ENCODE results near the gene VSTM1. TPM values are rescaled to one million over a fixed set of nuclear protein-coding genes. Genes with fewer than 3 reads are reported as not detected.

Gene VSTM1
- total RNA-seq, 1 donor from 2014 or later = not detected

DNA sequence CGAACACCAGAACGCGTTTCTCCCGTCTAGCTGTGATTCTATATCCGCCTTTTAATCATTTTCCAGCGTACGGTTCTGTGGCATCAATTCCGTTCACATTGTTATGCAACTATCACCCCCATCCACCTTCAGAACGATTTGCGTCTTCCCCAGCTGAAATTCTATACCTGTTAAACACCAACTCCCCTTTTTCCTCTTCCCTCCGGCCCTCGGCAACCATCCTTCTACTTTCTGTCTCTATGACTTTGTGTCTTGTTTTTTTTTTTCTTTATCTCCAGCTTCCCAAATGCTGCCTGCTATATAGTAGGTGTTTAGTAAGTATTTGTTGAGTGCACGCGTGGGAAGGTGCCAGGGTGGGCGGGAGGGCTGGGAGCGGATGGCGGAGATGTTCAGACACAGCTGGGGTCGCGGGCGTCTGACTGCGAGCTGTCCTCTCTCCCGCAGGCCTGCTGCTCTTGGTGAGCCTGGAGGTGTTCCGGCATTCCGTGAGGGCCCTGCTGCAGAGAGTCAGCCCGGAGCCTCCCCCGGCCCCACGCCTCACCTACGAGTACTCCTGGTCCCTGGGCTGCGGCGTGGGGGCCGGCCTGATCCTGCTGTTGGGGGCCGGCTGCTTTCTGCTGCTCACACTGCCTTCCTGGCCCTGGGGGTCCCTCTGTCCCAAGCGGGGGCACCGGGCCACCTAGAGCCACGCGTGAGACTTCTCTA, 52.0 kb downstream of the VSTM1 start:
- DNase-seq (ENCODE audit: low spot score) = no peak

DNA sequence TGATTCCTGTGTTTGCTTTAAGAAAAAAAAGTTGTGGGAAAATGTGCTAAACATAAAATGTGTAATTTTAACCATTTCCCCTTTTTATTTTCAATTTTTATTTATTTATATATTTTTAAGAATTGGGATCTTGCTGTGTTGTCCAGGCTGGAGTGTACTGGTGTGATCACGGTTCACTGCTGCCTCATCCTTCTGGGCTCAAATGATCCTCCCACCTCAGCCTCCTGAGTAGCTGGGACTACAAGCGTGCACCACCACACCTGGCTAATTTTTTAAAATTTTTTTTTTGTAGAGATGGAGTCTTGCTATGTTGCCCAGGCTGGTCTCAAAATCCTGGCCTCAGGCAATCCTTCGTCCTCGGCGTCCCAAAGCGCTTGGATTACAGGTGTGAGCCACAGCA, 53.2 kb downstream of the VSTM1 start:
- DNase-seq (ENCODE audit: low spot score) = no peak

DNA sequence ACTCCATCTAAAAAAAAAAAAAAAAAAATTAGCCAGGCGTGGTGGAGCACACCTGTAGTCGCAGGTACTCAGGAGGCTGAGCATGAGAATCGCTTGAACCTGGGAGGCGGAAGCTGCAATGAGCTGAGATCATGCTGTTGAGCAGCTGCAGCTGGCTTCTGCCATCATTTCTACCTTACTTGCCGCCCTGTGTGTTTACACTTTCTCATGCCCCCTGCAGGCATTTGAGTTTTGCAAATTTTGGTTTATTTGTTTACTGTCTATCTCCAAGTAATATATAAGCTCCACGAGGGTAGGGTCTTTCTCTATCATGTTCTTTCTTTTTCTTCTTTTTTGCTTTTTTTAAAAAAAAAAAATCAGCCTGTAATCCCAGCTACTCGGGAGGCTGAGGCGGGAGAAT, 54.3 kb downstream of the VSTM1 start:
- DNase-seq (ENCODE audit: low spot score) = no peak

DNA sequence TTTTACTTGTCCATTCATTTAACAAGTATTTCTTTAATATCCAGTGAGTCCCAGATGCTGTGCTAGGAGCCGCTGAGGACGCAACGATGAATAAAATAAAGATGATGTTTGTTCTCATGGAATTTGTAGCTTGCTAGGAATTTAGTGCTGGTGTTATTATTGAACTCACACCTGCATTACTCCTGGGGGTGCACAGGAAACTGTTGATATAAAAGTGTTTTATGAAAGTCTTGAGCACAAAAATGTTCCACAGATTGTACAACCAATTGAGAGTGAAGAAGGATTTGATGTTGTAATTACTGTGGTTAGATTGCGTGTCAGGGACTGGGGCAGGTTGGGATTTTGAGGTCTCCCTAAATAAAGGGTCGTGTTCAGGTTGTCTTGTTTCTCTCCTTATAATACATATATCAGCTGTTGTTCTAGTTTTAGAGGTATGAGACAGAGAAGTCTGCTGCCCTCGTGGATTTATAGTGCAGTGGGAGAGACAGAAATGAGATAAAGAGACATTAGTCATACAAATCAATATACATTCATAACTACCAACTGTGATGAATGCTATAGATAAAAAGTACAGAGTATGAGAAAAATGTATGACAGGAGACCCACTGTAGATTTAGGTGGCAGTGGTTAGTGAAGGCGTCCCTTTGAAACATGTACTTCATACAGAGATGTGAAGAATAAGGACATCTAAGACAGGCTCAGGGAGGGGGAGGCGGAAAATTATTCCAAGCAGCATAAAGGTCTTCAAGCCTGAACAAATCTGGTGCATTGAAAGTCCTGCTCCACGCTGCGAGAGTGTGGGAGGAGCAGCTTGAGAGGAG, 61.0 kb downstream of the VSTM1 start:
- no peak for DNase-seq (ENCODE audit: low spot score)

DNA sequence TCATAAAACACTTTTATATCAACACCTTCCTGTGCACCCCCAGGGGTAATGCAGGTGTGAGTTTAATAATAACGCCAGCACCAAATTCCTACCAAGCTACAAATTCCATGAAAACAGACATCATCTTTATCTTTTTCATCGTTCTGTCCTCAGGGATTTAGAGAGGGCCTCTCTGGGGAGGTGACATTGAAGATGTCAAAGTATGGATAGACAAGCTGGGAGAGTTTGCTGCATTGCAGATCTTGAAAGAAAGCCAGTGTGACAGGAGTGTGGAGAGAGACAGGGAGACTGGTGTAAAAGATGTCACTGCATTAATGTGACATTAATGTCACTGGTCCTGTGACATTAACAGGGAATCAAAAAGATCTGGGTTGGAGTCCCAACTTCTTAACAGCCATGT, 62.2 kb downstream of the VSTM1 start:
- DNase-seq (ENCODE audit: low spot score) = no peak

DNA sequence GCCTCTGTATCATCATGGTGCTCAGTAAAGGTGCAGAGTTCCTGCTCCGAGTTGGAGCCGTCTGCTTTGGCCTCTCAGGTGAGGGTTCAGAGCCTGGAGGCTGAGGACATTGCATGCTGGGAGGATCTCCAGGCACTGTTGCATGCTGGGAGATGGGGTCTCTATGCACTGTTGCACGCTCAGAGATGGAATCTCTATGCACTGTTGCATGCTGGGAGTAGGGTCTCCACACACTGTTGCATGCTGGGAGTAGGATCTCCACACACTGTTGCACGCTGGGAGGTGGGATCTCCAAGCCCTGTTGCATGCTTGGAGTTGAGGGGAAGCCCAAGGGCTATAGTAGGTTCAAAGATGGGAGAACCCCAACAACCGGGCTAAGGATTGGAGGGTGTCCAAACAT, 64.0 kb downstream of the VSTM1 start:
- DNase-seq (ENCODE audit: low spot score) = no peak

DNA sequence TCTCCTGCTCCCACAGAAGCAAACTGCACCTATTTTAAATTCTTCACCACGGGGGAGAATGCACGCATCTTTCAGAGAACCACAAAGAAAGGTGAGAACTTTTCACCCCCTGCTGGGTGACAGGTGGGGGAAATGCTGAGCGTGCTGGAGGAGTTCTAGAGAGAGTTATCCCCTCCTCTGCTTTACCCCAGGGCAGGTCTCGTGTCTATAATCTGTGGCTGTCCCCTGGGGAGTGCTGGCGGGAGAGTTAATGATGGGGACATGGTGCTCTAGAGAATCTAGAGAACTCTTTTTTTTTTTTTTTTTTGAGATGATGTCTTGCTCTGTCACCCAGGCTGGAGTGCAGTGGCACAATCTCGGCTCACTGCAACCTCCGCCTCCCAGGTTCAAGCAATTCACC, 65.5 kb downstream of the VSTM1 start:
- no peak for DNase-seq (ENCODE audit: low spot score)

DNA sequence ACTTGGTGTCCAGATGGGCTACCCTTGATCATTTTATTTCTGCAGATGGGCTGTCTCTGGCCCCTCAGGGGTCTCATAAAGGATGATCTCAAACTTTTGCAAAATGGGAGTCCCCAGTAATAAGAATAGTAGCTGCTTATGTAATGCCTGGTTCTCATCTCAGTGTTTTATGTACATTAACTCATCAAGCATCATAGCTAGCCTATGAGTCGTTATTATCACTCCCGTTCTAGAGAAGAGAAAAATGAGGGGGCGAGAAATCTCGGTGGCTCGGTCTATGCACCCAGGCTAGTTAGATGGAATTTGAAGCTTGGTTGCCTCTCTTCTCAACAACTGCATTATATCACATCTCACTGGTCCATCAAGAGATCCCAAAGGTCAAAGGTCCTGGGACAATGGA, 68.9 kb downstream of the VSTM1 start:
- DNase-seq (ENCODE audit: low spot score) = no peak

DNA sequence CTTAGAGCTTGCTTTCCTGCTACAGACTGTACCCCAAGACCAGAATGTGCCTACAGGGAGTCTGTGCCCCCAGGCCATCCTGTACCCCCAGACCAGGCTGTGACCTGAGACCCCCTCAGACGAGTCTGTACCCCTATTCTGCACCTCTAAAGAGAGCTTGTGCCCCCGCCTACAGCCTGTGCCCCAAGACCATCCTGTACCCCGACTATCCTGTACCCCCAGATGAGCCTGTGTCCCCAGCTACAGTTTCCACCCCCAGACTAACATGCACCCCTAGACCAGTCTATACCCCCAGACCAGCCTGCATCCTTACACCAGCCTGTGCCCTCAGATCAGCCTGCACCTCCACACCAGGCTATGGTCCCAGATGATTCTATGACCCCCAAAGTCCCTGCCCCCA, 70.2 kb downstream of the VSTM1 start:
- DNase-seq (ENCODE audit: low spot score) = no peak

DNA sequence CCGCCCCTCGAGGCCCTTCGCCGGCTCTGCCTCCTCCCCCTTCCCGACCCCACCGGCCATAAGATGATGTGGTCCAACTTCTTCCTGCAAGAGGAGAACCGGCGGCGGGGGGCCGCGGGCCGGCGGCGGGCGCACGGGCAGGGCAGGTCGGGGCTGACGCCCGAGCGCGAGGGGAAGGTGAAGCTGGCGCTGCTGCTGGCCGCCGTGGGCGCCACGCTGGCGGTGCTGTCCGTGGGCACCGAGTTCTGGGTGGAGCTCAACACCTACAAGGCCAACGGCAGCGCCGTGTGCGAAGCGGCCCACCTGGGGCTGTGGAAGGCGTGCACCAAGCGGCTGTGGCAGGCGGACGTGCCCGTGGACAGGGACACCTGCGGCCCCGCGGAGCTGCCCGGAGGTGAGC, 70.9 kb downstream of the VSTM1 start:
- DNase-seq (ENCODE audit: low spot score) = no peak

DNA sequence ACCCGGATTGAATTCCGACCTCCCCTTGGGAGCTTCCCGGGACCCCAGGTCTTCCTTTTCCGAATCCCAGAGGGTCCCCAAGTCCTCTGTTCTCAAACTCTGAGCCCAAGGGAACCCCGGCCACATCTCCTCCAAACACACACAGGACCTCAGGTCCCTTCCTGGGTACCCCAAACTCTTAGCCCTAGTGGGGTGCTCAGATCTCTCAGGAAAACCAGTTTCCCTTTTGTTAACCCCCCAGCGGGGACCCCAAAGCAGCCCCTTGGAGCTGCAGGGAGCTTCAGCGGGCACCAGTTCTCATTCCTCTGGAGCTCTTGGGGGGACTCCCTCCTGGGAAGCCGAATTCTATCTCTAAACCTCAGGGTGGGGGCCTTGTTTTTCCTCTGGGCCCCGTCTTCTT, 71.5 kb downstream of the VSTM1 start:
- DNase-seq (ENCODE audit: low spot score) = no peak

DNA sequence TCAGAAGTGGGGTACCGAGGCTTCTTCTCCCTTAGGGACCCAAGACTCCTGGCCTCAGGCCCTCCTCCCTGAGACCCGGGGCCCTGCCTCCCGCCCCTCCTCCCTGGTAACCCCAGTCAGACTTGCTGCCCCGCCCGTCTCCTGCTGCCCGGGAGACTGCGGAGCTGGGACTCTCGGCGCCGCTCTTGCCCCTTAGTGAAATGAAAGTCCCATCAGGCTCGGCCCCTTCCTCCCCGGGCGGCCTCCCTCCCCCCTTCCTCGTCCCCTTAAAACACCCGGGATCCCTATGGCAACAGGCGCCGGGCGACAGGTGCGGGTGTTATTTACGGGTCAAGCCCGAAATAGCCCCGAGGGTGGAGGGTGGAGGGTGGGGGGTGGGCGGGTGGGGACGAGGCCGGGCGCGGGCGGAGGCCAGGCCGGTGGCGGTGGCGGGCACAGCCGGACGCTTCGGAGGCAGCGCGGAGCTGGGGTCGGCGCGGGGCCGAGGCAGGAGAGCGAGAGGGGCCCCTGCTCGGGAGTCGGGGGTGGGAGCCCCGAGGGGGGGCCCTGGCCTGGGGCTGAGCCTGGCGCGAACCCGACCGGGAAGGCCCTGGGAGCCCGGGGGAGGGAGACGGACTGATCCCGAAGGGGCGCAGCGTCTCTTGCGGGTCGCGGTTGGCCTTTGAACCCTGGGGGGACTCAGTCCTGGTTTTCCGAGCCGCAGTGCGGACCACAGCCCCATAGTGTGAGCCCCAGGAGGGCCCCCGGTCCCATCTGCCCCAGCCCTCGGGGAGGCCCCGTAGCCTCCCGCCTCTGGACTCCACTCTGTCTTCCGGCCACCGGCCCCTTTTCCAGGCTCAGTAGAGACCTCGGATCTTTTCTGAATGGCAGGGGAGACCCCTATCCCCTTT, 72.2 kb downstream of the VSTM1 start, which contains the start of gene CACNG6:
TSS of gene CACNG6 (plus strand) at position 414 of the 890 bp plus-strand sequence. CDS start 1,241 bp downstream, outside the sequence.
- no peak for DNase-seq (ENCODE audit: low spot score)

Other genes starting within 250 kb of the VSTM1 start
- 0.31 TPM for gene NLRP12, start 239.6 kb downstream of the VSTM1 start, total RNA-seq
- gene MYADM, start 196.0 kb downstream of the VSTM1 start, total RNA-seq = 155 TPM
- not detected for gene PRKCG, start 181.7 kb downstream of the VSTM1 start, total RNA-seq
- gene CACNG7, start 154.6 kb downstream of the VSTM1 start, total RNA-seq = not detected
- gene CACNG8, start 101.0 kb downstream of the VSTM1 start, total RNA-seq = 0.08 TPM
- gene CACNG6, start 72.3 kb downstream of the VSTM1 start, total RNA-seq = not detected
- gene TARM1, start 17.5 kb upstream of the VSTM1 start, total RNA-seq = not detected
- gene OSCAR, start 36.9 kb upstream of the VSTM1 start, total RNA-seq = 1.7 TPM
- 126 TPM for gene NDUFA3, start 39.0 kb upstream of the VSTM1 start, total RNA-seq
- 16.8 TPM for gene TFPT, start 51.8 kb upstream of the VSTM1 start, total RNA-seq
- 59.0 TPM for gene PRPF31, start 51.9 kb upstream of the VSTM1 start, total RNA-seq
- gene CNOT3, start 73.9 kb upstream of the VSTM1 start, total RNA-seq = 54.6 TPM
- gene LENG1, start 95.8 kb upstream of the VSTM1 start, total RNA-seq = 5.8 TPM
- gene TMC4, start 109.3 kb upstream of the VSTM1 start, total RNA-seq = 155 TPM
- gene MBOAT7, start 125.7 kb upstream of the VSTM1 start, total RNA-seq = 175 TPM
- gene TSEN34, start 127.4 kb upstream of the VSTM1 start, total RNA-seq = 27.7 TPM
- gene RPS9, start 137.0 kb upstream of the VSTM1 start, total RNA-seq = 1,389 TPM
- gene LILRB3, start 159.1 kb upstream of the VSTM1 start, total RNA-seq = 5.6 TPM
- 1.6 TPM for gene LILRA6, start 178.9 kb upstream of the VSTM1 start, total RNA-seq
- gene LILRB5, start 193.4 kb upstream of the VSTM1 start, total RNA-seq = 5.3 TPM
- 2.6 TPM for gene LILRB2, start 217.2 kb upstream of the VSTM1 start, total RNA-seq
- gene LILRA5, start 249.3 kb upstream of the VSTM1 start, total RNA-seq = 2.1 TPM

Data from ureter (tissue), 1 donor.